GM12874 (cell line): ENCODE data around the gene BUB3.

ENCODE experiments used
- CTCF ChIP-seq: IDR thresholded peaks from 2 replicates; pipeline ENCODE4 v1.5.1; 2011; ENCODE audit warnings: low read depth, mild to moderate bottlenecking, control low read depth, low read length, moderate library complexity; ENCODE audit not compliant: insufficient read depth

Gene BUB3

GRCh38 chr10:123142701-123143161 is 11.5 kb upstream of the BUB3 start:
- TF ChIP-seq CTCF = no peak

- TF ChIP-seq CTCF = no peak
Observed at GRCh38 chr10:123143162-123143824, 10.9 kb upstream of the BUB3 start.

- TF ChIP-seq CTCF = no peak
Observed at GRCh38 chr10:123143825-123144168, 10.4 kb upstream of the BUB3 start.

GRCh38 chr10:123144697-123145541 is 9.3 kb upstream of the BUB3 start:
- no peak for TF ChIP-seq CTCF

DNA sequence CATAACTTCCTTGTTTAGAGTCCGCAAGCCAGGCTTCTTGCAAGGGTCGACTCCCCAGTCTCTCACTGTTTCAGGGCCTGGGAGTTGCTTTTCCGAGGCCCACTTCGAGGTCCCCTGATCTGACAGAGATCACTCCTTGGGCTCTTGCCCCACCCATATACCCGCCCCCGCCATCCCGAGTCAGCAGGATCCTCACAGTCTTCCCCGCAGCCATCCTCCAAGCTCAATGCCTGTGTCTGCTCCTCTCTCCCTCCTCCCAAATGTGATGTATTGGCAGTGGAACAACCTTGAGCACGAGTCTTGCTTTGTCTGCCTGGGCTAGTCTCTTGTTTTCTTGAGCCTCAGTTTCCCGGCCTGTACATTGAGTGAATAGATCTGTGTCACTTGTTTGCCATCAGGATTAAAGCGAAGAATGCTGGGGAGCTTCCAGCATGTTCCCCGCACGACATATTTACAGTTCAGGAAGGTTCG is 8.6 kb upstream of the BUB3 start:
- no peak for TF ChIP-seq CTCF

DNA sequence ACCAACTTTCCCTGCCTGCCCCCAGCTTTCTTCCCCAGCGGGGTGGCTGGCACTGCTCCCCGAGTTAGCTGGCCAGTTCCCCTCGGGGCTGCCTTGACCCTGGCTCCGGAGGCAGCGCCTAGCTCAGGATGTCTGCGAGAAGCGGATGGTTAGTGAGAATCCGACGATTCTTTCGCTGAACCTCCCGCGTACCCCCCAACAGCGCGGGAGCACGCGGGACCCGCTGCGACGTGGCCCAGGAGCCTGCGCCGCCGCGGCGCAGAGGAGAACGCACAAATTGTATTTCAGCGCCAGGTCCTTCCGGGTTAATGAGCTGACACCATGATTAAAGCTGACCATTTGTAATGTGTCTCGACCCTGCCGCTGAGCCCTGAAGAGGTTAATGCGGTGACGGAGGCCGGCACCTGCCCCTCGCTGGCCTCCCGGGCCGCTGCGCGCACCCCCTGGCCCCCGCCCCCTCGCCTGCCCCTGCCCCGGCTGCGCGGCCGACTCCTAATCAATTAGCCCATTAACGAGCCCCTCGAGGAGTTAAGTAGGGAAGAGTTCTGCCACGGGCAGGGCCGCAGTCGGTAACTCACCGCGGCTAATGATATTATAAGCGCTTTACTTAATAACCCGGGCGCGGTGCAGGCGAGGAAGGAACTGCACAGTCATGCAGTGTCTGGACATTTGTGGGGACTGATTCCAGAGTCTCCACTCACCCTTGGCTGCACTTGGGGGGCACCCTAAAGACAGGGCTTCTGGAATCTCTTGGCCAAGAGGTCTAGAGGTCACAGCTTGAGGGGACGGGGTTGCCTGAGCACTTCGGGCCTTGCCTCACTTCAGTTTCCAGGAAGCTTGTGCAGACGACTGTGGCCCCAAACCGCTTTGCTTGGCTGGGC is 7.9 kb upstream of the BUB3 start:
- no peak for TF ChIP-seq CTCF

GRCh38 chr10:123146894-123147634 is 7.1 kb upstream of the BUB3 start:
- no peak for TF ChIP-seq CTCF
